B cell (primary cell): ENCODE results near the gene CMIP. TPM values are rescaled to one million over a fixed set of nuclear protein-coding genes. Genes with fewer than 3 reads are reported as not detected.

Source experiments
- ATAC-seq: fragments of 200-7000 bp; cut with Tn5 transposase; one replicate; pipeline ENCODE4 v1.10.0; 2021; ENCODE audit warnings: low read depth, mild to moderate bottlenecking, moderate number of reproducible peaks, moderate library complexity
- CTCF ChIA-PET: fragments of 350-600 bp; sonication (Branson Sonifier 250); formaldehyde crosslinking; loops from one replicate; lab custom pipeline; 2021; ENCODE audit warnings: antibody characterized with exemption, inconsistent platforms; lab: Charles Lee
- POLR2A ChIA-PET: fragments of 350-600 bp; sonication (Branson Sonifier 250); formaldehyde crosslinking; loops from one replicate; lab custom pipeline; 2021; ENCODE audit warnings: antibody characterized with exemption; lab: Charles Lee
- DNase-seq: peaks from one replicate; pipeline ENCODE4 v3.0.0; 2013
- H2AFZ ChIP-seq: 2 replicates; pipeline ENCODE4 v1.6.1; 2012; ENCODE audit warnings: mild to moderate bottlenecking, low read depth, low read length; ENCODE audit not compliant: insufficient read depth, poor library complexity, severe bottlenecking
- H3K27ac ChIP-seq, 2 donors: 1 replicate in 1 of 2; 2 replicates in 1 of 2; pipeline ENCODE4 v1.5.1; 2012 to 2013; ENCODE audit warnings: low read length in 2 of 2, mild to moderate bottlenecking in 2 of 2, moderate library complexity in 1 of 2
- H3K27me3 ChIP-seq, 4 experiments: fragments of 200-600 bp in 1 of 4; sonication (generic) in 1 of 4; replicated peaks in 1 of 4; 1 replicate in 2 of 4; 2 replicates in 2 of 4; pipeline versions ENCODE4 v1.6.1 to v1.7.0; 2013 to 2016; ENCODE audit warnings: low read length in 3 of 4, mild to moderate bottlenecking in 2 of 4, mixed read lengths in 1 of 4, moderate library complexity in 1 of 4; ENCODE audit not compliant: insufficient read depth in 4 of 4, control insufficient read depth in 3 of 4; ENCODE audit errors: control extremely low read depth in 1 of 4
- H3K36me3 ChIP-seq, 2 experiments: replicated peaks in 1 of 2; 1 replicate in 1 of 2; 2 replicates in 1 of 2; pipeline versions ENCODE4 v1.6.1 to v1.7.1; 2013; ENCODE audit warnings: low read length in 1 of 2; ENCODE audit not compliant: insufficient read depth in 2 of 2, control insufficient read depth in 1 of 2; ENCODE audit errors: control extremely low read depth in 1 of 2, extremely low read depth in 1 of 2
- H3K4me1 ChIP-seq, 2 donors: fragments of 200-600 bp in 1 of 2; sonication (generic) in 1 of 2; 1 replicate in 1 of 2; 2 replicates in 1 of 2; pipeline versions ENCODE4 v1.5.1 to v1.6.1; 2013 to 2017; ENCODE audit warnings: low read length in 2 of 2; ENCODE audit not compliant: control insufficient read depth in 2 of 2, insufficient read depth in 2 of 2
- H3K4me2 ChIP-seq: replicated peaks from 2 replicates; pipeline ENCODE3; 2012; ENCODE audit warnings: mild to moderate bottlenecking, low read depth, low read length; ENCODE audit not compliant: poor library complexity, severe bottlenecking
- H3K4me3 ChIP-seq, 5 experiments: fragments of 200-600 bp in 1 of 5; sonication (generic) in 1 of 5; 1 replicate in 3 of 5; 2 replicates in 2 of 5; pipeline versions ENCODE4 v1.5.1 to v1.7.0; 2011 to 2016; ENCODE audit warnings: low read length in 4 of 5, mild to moderate bottlenecking in 4 of 5, low read depth in 2 of 5, control low read depth in 1 of 5, moderate library complexity in 1 of 5; ENCODE audit not compliant: insufficient read depth in 1 of 5; ENCODE audit errors: control extremely low read depth in 1 of 5, extremely low read depth in 1 of 5
- H3K79me2 ChIP-seq: fragments of 200-600 bp; sonication (generic); one replicate; pipeline ENCODE4 v1.6.0; 2016; ENCODE audit warnings: low read length; ENCODE audit not compliant: control insufficient read depth, insufficient read depth
- H3K9ac ChIP-seq: fragments of 200-600 bp; sonication (generic); 2 replicates; pipeline ENCODE4 v1.6.1; 2017; ENCODE audit warnings: mild to moderate bottlenecking, low read length, moderate library complexity
- H3K9me3 ChIP-seq, 3 donors: one replicate each; pipeline versions ENCODE4 v1.6.1 to v1.7.1; 2013; ENCODE audit warnings: low read length in 2 of 3; ENCODE audit not compliant: control insufficient read depth in 2 of 3, insufficient read depth in 1 of 3; ENCODE audit errors: control extremely low read depth in 1 of 3
- H4K20me1 ChIP-seq: 2 replicates; pipeline ENCODE4 v1.6.0; 2012; ENCODE audit warnings: mild to moderate bottlenecking, low read length; ENCODE audit not compliant: insufficient read depth, control insufficient read depth, poor library complexity, severe bottlenecking
- H3K27ac Mint-ChIP-seq: one replicate; pipeline ENCODE4 v1.8.0; 2021; ENCODE audit warnings: mixed read lengths
- H3K27me3 Mint-ChIP-seq: one replicate; pipeline ENCODE4 v1.8.0; 2021; ENCODE audit warnings: mixed read lengths
- H3K4me1 Mint-ChIP-seq: one replicate; pipeline ENCODE4 v1.8.0; 2021; ENCODE audit warnings: mixed read lengths
- H3K4me3 Mint-ChIP-seq: one replicate; pipeline ENCODE4 v1.8.0; 2021; ENCODE audit warnings: mixed read lengths
- H3K9me3 Mint-ChIP-seq: one replicate; pipeline ENCODE4 v1.8.0; 2022; ENCODE audit warnings: mixed read lengths; ENCODE audit not compliant: insufficient read depth
- CTCF ChIP-seq: fragments of 200-600 bp; IDR thresholded peaks from one replicate; pipeline ENCODE4 v1.8.0; 2022; ENCODE audit warnings: antibody characterized with exemption, mild to moderate bottlenecking
- EZH2 ChIP-seq: IDR thresholded peaks from 2 replicates; pipeline ENCODE4 v1.6.1; 2012; ENCODE audit warnings: borderline replicate concordance, low read depth, mild to moderate bottlenecking, moderate library complexity, low read length; ENCODE audit not compliant: insufficient read depth, poor library complexity, severe bottlenecking
- WGBS: methylation state at CpG from one replicate; pipeline ENCODE4 v1.1.5; 2013; ENCODE audit warnings: missing lambda C conversion rate; ENCODE audit not compliant: insufficient coverage; 5-methylcytosine and 5-hydroxymethylcytosine counted together
- intact Hi-C: fragments of 100-400 bp; cut with micrococcal nuclease; formaldehyde crosslinking; loops from one replicate; pipeline ENCODE4 v1.10.0; 2022
- polyA plus RNA-seq: library from polyadenylated mRNA; depleted of rRNA; stranded (reverse); fragments of >200 nt; gene quantifications from 2 replicates; pipeline ENCODE4 v1.2.3, GENCODE V29; 2012
- total RNA-seq, 2 donors: library from RNA; stranded (reverse); fragments of 120-200 nt in 1 of 2; gene quantifications; 1 replicate in 1 of 2; 2 replicates in 1 of 2; pipeline versions ENCODE4 v1.2.3 to v1.2.4, GENCODE V29; 2013 to 2022

CMIP gene
- total and polyA plus RNA-seq, 2 donors (not counting 1 experiment from before 2014, with no cell fraction given): 27.1 to 155 TPM

DNA sequence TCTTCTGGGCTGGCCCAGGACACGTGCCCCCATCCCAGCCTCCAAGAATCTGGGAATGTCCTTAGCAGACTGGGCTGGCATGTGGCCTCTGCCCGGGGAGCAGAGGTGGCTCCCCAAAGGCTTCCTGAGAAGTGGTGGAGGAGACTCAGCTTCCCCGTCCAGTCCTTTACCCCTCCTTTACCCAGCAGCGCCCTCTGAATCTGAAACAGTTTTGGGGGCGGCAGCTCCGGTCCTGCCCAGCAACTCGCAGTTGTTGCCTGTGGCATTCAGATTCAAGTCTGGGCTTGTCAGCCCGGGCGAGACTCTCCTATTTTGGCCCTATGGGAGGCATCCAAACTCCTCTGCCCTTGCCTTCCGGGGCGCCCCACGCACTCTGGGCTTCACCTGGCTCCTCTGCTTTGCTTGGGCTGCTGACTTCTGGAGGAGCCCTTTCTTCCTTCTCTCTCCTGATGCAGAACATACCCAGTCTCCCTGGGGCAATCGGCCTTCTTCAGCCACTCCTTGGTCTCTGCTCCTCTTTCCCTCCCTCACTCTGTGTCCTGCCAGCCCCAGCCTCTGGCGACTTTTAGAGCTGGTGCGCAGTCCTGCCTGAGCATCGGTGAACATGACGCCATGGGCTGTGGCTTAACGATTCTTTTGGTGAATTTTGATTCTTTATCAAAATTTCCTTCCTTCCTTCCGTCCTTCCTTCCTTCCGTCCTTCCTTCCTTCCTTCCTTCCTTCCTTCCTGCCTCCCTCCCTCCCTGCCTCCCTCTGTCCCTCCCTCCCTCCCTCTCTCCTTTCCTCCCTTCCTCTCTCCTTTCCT is 55.2 kb downstream of the CMIP start:
- intact Hi-C loops: loop anchor here (5.0 to 10.0 kb wide), 4 partner anchors 97 to 335 kb away; partner anchors contain the start of gene GAN
- no peaks in the 10 kb centered on the region for H3K27me3 ChIP-seq
- H3K9me3 ChIP-seq: no peaks in the 10 kb centered on the region
- H3K4me2 ChIP-seq: peak overlapping the region; percentile 82
- Mint-ChIP-seq H3K27ac (peak overlapping the region; percentile 41), H3K27me3 (no peaks in the 10 kb centered on the region), H3K9me3 (no peaks in the 10 kb centered on the region), H3K4me1 (peaks cover 87% of the 10 kb centered on the region), H3K4me3 (peak overlapping the region; percentile 30)
- H3K36me3 ChIP-seq: peaks cover 0 to 8% of the 10 kb centered on the region in 2 experiments
- no peak overlapping the region for H3K4me3 ChIP-seq
- peaks cover 36% of the 10 kb centered on the region for H4K20me1 ChIP-seq
- DNase-seq (no peak), ATAC-seq (no peak)
- POLR2A ChIA-PET: interaction anchor here (1.4 to 2.4 kb wide), 4 partner anchors 15 to 21 kb away, joined by 3 to 27 read pairs (median 6); no protein-coding TSS in a partner anchor
- CTCF ChIA-PET: interaction anchor here (1.0 to 6.4 kb wide), 3 partner anchors 15 to 96 kb away, joined by 3 to 49 read pairs (median 4); no protein-coding TSS in a partner anchor
- peaks cover 78 to 89% of the 10 kb centered on the region in 2 donors for H3K4me1 ChIP-seq
- H2AFZ ChIP-seq: no peak overlapping the region
- TF ChIP-seq EZH2 (no peak), CTCF (no peak)
- H3K9ac ChIP-seq: no peak overlapping the region
- 87% methylated on average over 12 of the region's 20 CpGs for WGBS
- peaks cover 90% of the 10 kb centered on the region for H3K79me2 ChIP-seq
- H3K27ac ChIP-seq: peak overlapping the region in 1 of 2 donors; percentile 40
